Esophagus squamous epithelium (tissue), 5 donors: ENCODE measurements around the gene STAT5B. TPM values are rescaled to one million over a fixed set of nuclear protein-coding genes. Genes with fewer than 3 reads are reported as not detected.

Source experiments
- DNase-seq: peaks from one replicate; lab custom pipeline; 2025; lab: John Stamatoyannopoulos, UW
- H3K27ac ChIP-seq, 4 donors: fragments of 200-600 bp; sonication (generic); one replicate each; pipeline ENCODE4 v1.5.1; 2016 to 2019; ENCODE audit warnings: mild to moderate bottlenecking in 1 of 4
- H3K27me3 ChIP-seq, 4 donors: fragments of 200-600 bp; sonication (generic); 1 replicate in 3 of 4; 2 replicates in 1 of 4; pipeline versions ENCODE4 v1.5.1 to v1.6.0; 2017 to 2021; ENCODE audit warnings: antibody characterized with exemption in 1 of 4
- H3K36me3 ChIP-seq, 3 donors: fragments of 200-600 bp; sonication (generic); one replicate each; pipeline ENCODE4 v1.5.1; 2016 to 2019
- H3K4me1 ChIP-seq, 3 donors: fragments of 200-600 bp; sonication (generic); one replicate each; pipeline ENCODE4 v1.5.1; 2017 to 2019
- H3K4me3 ChIP-seq, 4 donors: fragments of 200-600 bp; sonication (generic); 1 replicate in 3 of 4; 2 replicates in 1 of 4; pipeline ENCODE4 v1.5.1; 2016 to 2019; ENCODE audit warnings: mild to moderate bottlenecking in 2 of 4, moderate library complexity in 1 of 4
- H3K9me3 ChIP-seq, 3 donors: fragments of 200-600 bp; sonication (generic); one replicate each; pipeline ENCODE4 v1.5.1; 2016 to 2019
- CTCF ChIP-seq, 6 experiments: fragments of 450-650 bp in 4 of 6; fragments of 200-600 bp in 2 of 6; sonication (generic) in 2 of 6; IDR thresholded peaks; one replicate each; pipeline ENCODE4 v1.5.1; 2016 to 2019; ENCODE audit warnings: antibody characterized with exemption in 6 of 6, mild to moderate bottlenecking in 4 of 6, moderate library complexity in 4 of 6
- POLR2A ChIP-seq, 4 donors: fragments of 450-650 bp; IDR thresholded peaks; one replicate each; pipeline ENCODE4 v1.6.1; 2017; ENCODE audit warnings: antibody characterized with exemption in 4 of 4, mild to moderate bottlenecking in 4 of 4, moderate library complexity in 3 of 4
- WGBS, 2 donors: methylation state at CpG; one replicate each; pipeline ENCODE4 v1.1.5; 2018; 5-methylcytosine and 5-hydroxymethylcytosine counted together
- intact Hi-C: fragments of 100-400 bp; cut with DNase I; formaldehyde crosslinking; loops from one replicate; pipeline ENCODE4 v1.15.0; 2022
- total RNA-seq, 4 donors: library from RNA; depleted of rRNA; stranded (reverse); fragments of >200 nt; gene quantifications; one replicate each; pipeline ENCODE4 v1.1.0, GENCODE V29; 2016
- donor health status: DM: yes; HTN: yes; CAD: no.

STAT5B gene
- total RNA-seq, 4 donors from 2014 or later = 17.9 to 57.6 (median 19.5) TPM

GRCh38 chr17:42275527-42276358 is 448 bp downstream of the STAT5B start:
- Histone ChIP-seq H3K27ac (peak overlapping the region; percentile 84 to 95 (median 91)), H3K36me3 (no peaks in the 10 kb centered on the region), H3K27me3 (no peaks in the 10 kb centered on the region), H3K4me3 (peak overlapping the region; percentile 77 to 95 (median 93)), H3K4me1 (peaks cover 9 to 58% (median 12%) of the 10 kb centered on the region in 3 donors), H3K9me3 (no peaks in the 10 kb centered on the region)
- DNase-seq = no peak
- TF ChIP-seq POLR2A (IDR thresholded peaks at IDR 0.05) (peak in 1 of 4 donors; percentile 75), CTCF (IDR thresholded peaks at IDR 0.05) (no peak)
- intact Hi-C loops = no loop called here
- 0% methylated on average over 2 to 13 of the region's 82 CpGs for WGBS, 2 donors

- peaks cover 10 to 63% (median 12%) of the 10 kb centered on the region in 3 donors for H3K4me1 ChIP-seq
These were observed 1.2 kb downstream of the STAT5B start for GRCh38 chr17:42274812-42275526.

GRCh38 chr17:42274253-42274542 is 2.0 kb downstream of the STAT5B start:
- peak overlapping the region in 1 of 4 donors; percentile 95 for H3K4me3 ChIP-seq
- WGBS, 2 donors = 81 to 83% methylated on average over 3 of the region's 3 CpGs

More at GRCh38 chr17:42274812-42275526, 1.2 kb downstream of the STAT5B start:
- Histone ChIP-seq H3K27ac (peak overlapping the region; percentile 84 to 95 (median 91)), H3K9me3 (no peaks in the 10 kb centered on the region), H3K36me3 (no peaks in the 10 kb centered on the region), H3K27me3 (no peaks in the 10 kb centered on the region), H3K4me3 (peak overlapping the region; percentile 77 to 95 (median 93))
- 21 to 26% methylated on average over 13 of the region's 13 CpGs for WGBS, 2 donors
- TF ChIP-seq POLR2A (IDR thresholded peaks at IDR 0.05) (peak in 1 of 4 donors; percentile 14), CTCF (IDR thresholded peaks at IDR 0.05) (no peak)
- intact Hi-C loops = no loop called here
- DNase-seq = no peak

GRCh38 chr17:42273474-42274252 is 2.5 kb downstream of the STAT5B start:
- no peak for DNase-seq
- WGBS, 2 donors = 64 to 67% methylated on average over 7 of the region's 7 CpGs
- H3K4me1 ChIP-seq = peaks cover 11 to 76% (median 12%) of the 10 kb centered on the region in 3 donors
- no peaks in the 10 kb centered on the region for H3K9me3 ChIP-seq
- no peaks in the 10 kb centered on the region for H3K36me3 ChIP-seq
- no peaks in the 10 kb centered on the region for H3K27me3 ChIP-seq
- TF ChIP-seq POLR2A (IDR thresholded peaks at IDR 0.05) = no peak
- intact Hi-C loops = no loop called here
- no peak overlapping the region for H3K4me3 ChIP-seq
- no peak overlapping the region for H3K27ac ChIP-seq

More at GRCh38 chr17:42274253-42274542, 2.0 kb downstream of the STAT5B start:
- Histone ChIP-seq H3K27me3 (no peaks in the 10 kb centered on the region), H3K36me3 (no peaks in the 10 kb centered on the region), H3K9me3 (no peaks in the 10 kb centered on the region), H3K4me1 (peaks cover 11 to 71% (median 12%) of the 10 kb centered on the region in 3 donors), H3K27ac (peak overlapping the region in 1 of 4 donors; percentile 84)
- intact Hi-C loops = no loop called here
- no peak for TF ChIP-seq CTCF (IDR thresholded peaks at IDR 0.05)
- TF ChIP-seq POLR2A (IDR thresholded peaks at IDR 0.05) = no peak
- no peak for DNase-seq

- intact Hi-C loops = no loop called here
- no peak overlapping the region for H3K27ac ChIP-seq
- no peak for DNase-seq
- peaks cover 11 to 82% (median 12%) of the 10 kb centered on the region in 3 donors for H3K4me1 ChIP-seq
- no peaks in the 10 kb centered on the region for H3K27me3 ChIP-seq
- H3K36me3 ChIP-seq = no peaks in the 10 kb centered on the region
- 54 to 69% methylated on average over 7 of the region's 7 CpGs for WGBS, 2 donors
- H3K9me3 ChIP-seq = no peaks in the 10 kb centered on the region
- TF ChIP-seq POLR2A (IDR thresholded peaks at IDR 0.05) = no peak
- no peak for TF ChIP-seq CTCF (IDR thresholded peaks at IDR 0.05)
- no peak overlapping the region for H3K4me3 ChIP-seq
These were observed 3.9 kb downstream of the STAT5B start for GRCh38 chr17:42272162-42272907.
